ENCODE measurements around the gene MBD3L3.

The MBD3L3 gene

GRCh38 chr19:7101498-7102253 is 43.2 kb upstream of the MBD3L3 start:
- no peaks in the 10 kb centered on the region for H3K27me3 ChIP-seq (ENCODE audit: insufficient read depth, low read length, poor library complexity, severe bottlenecking)
- TF ChIP-seq CTCF (conservative IDR thresholded peaks at IDR 0.05; ENCODE audit: low read length), result no peak
- TF ChIP-seq EZH2phosphoT487 (IDR thresholded peaks at IDR 0.05; ENCODE audit: borderline replicate concordance), result no peak
- H3K36me3 ChIP-seq (ENCODE audit: insufficient read depth, low read length), result no peaks in the 10 kb centered on the region
- no peaks in the 10 kb centered on the region for H3F3A ChIP-seq (ENCODE audit: low read depth)
- no peak overlapping the region for H3K9ac ChIP-seq (ENCODE audit: low read depth, low read length, poor library complexity, severe bottlenecking)
- no peak overlapping the region for H2AFZ ChIP-seq (ENCODE audit: low read length)
- no peaks in the 10 kb centered on the region for H3K9me2 ChIP-seq (replicated peaks; ENCODE audit: low read depth, low read length)
- H3K9me3 ChIP-seq (ENCODE audit: insufficient read depth, low read depth, low read length), result no peaks in the 10 kb centered on the region
- H3K4me1 ChIP-seq (ENCODE audit: insufficient read depth, low read length, poor library complexity, severe bottlenecking), result peaks cover 15% of the 10 kb centered on the region
- H3K4me3 ChIP-seq (ENCODE audit: low read length, poor library complexity, severe bottlenecking), result no peak overlapping the region
- H3K79me2 ChIP-seq (ENCODE audit: insufficient read depth, low read length), result no peaks in the 10 kb centered on the region; the same call in 1 of the 2 replicates
- H4K20me1 ChIP-seq (ENCODE audit: insufficient read depth, low read length, poor library complexity, severe bottlenecking), result no peaks in the 10 kb centered on the region
- H3K4me2 ChIP-seq (ENCODE audit: low read depth, low read length, poor library complexity, severe bottlenecking), result no peak overlapping the region

GRCh38 chr19:7099597-7099921 is 41.1 kb upstream of the MBD3L3 start:
- TF ChIP-seq CTCF (conservative IDR thresholded peaks at IDR 0.05; ENCODE audit: low read length), result no peak
- TF ChIP-seq EZH2phosphoT487 (IDR thresholded peaks at IDR 0.05; ENCODE audit: borderline replicate concordance), result no peak
- no peaks in the 10 kb centered on the region for H3K27me3 ChIP-seq (ENCODE audit: insufficient read depth, low read length, poor library complexity, severe bottlenecking)
- H3K4me2 ChIP-seq (ENCODE audit: low read depth, low read length, poor library complexity, severe bottlenecking), result peak overlapping the region; percentile 86
- no peaks in the 10 kb centered on the region for H3K9me2 ChIP-seq (replicated peaks; ENCODE audit: low read depth, low read length)
- no peaks in the 10 kb centered on the region for H3K36me3 ChIP-seq (ENCODE audit: insufficient read depth, low read length)
- peak overlapping the region; percentile 93 for H3K9ac ChIP-seq (ENCODE audit: low read depth, low read length, poor library complexity, severe bottlenecking)
- no peaks in the 10 kb centered on the region for H4K20me1 ChIP-seq (ENCODE audit: insufficient read depth, low read length, poor library complexity, severe bottlenecking)
- no peaks in the 10 kb centered on the region; the same call in 1 of the 2 replicates for H3K79me2 ChIP-seq (ENCODE audit: insufficient read depth, low read length)
- peaks cover 15% of the 10 kb centered on the region for H3K4me1 ChIP-seq (ENCODE audit: insufficient read depth, low read length, poor library complexity, severe bottlenecking)
- H3F3A ChIP-seq (ENCODE audit: low read depth), result no peaks in the 10 kb centered on the region
- H3K4me3 ChIP-seq (ENCODE audit: low read length, poor library complexity, severe bottlenecking), result peak overlapping the region; percentile 87
- H3K9me3 ChIP-seq (ENCODE audit: insufficient read depth, low read depth, low read length), result peaks cover 6% of the 10 kb centered on the region; the same call in 1 of the 2 replicates
- H2AFZ ChIP-seq (ENCODE audit: low read length), result peak overlapping the region; percentile 99

- Histone ChIP-seq H3K4me1 (ENCODE audit: insufficient read depth, low read length, poor library complexity, severe bottlenecking) (peaks cover 15% of the 10 kb centered on the region), H3K4me3 (ENCODE audit: low read length, poor library complexity, severe bottlenecking) (peak overlapping the region; percentile 87), H3K4me2 (ENCODE audit: low read depth, low read length, poor library complexity, severe bottlenecking) (peak overlapping the region; percentile 86), H3K79me2 (ENCODE audit: insufficient read depth, low read length) (no peaks in the 10 kb centered on the region; the same call in 1 of the 2 replicates), H3K27me3 (ENCODE audit: insufficient read depth, low read length, poor library complexity, severe bottlenecking) (no peaks in the 10 kb centered on the region), H3K9ac (ENCODE audit: low read depth, low read length, poor library complexity, severe bottlenecking) (peak overlapping the region; percentile 93), H4K20me1 (ENCODE audit: insufficient read depth, low read length, poor library complexity, severe bottlenecking) (no peaks in the 10 kb centered on the region), H3K36me3 (ENCODE audit: insufficient read depth, low read length) (no peaks in the 10 kb centered on the region), H3K9me3 (ENCODE audit: insufficient read depth, low read depth, low read length) (peaks cover 7% of the 10 kb centered on the region; the same call in 1 of the 2 replicates), H3K9me2 (replicated peaks; ENCODE audit: low read depth, low read length) (no peaks in the 10 kb centered on the region), H3F3A (ENCODE audit: low read depth) (no peaks in the 10 kb centered on the region), H2AFZ (ENCODE audit: low read length) (peak overlapping the region; percentile 99)
- TF ChIP-seq EZH2phosphoT487 (IDR thresholded peaks at IDR 0.05; ENCODE audit: borderline replicate concordance), result no peak
- no peak for TF ChIP-seq CTCF (conservative IDR thresholded peaks at IDR 0.05; ENCODE audit: low read length)
Measured at GRCh38 chr19:7098701-7099596, 40.5 kb upstream of the MBD3L3 start.
